ENCODE measurements around the gene INSIG2.

The INSIG2 gene

GRCh38 chr2:118065921-118066511 lies 22.3 kb upstream of the INSIG2 start:
- no peak for TF ChIP-seq POLR2AphosphoS5 (IDR thresholded peaks at IDR 0.05; ENCODE audit: low read depth, low read length)

- TF ChIP-seq POLR2AphosphoS5 (IDR thresholded peaks at IDR 0.05; ENCODE audit: low read depth, low read length), result no peak
- TF ChIP-seq TAF1 (IDR thresholded peaks at IDR 0.05; ENCODE audit: borderline replicate concordance, insufficient read depth, low read length), result no peak
- no peak for TF ChIP-seq SIN3A (IDR thresholded peaks at IDR 0.05; ENCODE audit: borderline replicate concordance, insufficient read depth, low read length)
- TF ChIP-seq REST (IDR thresholded peaks at IDR 0.05; ENCODE audit: insufficient read depth in 1 of 2, low read depth in 2 of 2, low read length in 2 of 2), result no peak
- no peak for TF ChIP-seq FOXP2 (optimal IDR thresholded peaks at IDR 0.05; ENCODE audit: borderline replicate concordance, extremely low read depth, extremely low read length, insufficient read depth)
These were observed 10.5 kb upstream of the INSIG2 start for GRCh38 chr2:118077636-118078247.

- TF ChIP-seq POLR2AphosphoS5 (IDR thresholded peaks at IDR 0.05; ENCODE audit: low read depth, low read length) (no peak), FOXP2 (optimal IDR thresholded peaks at IDR 0.05; ENCODE audit: borderline replicate concordance, extremely low read depth, extremely low read length, insufficient read depth) (no peak), REST (IDR thresholded peaks at IDR 0.05; ENCODE audit: insufficient read depth in 1 of 2, low read depth in 2 of 2, low read length in 2 of 2) (no peak)
These were observed 9.5 kb upstream of the INSIG2 start for GRCh38 chr2:118078734-118079133.

- TF ChIP-seq POLR2AphosphoS5 (IDR thresholded peaks at IDR 0.05; ENCODE audit: low read depth, low read length), result no peak
- TF ChIP-seq REST (IDR thresholded peaks at IDR 0.05; ENCODE audit: insufficient read depth in 1 of 2, low read depth in 2 of 2, low read length in 2 of 2), result no peak
- no peak for TF ChIP-seq SIN3A (IDR thresholded peaks at IDR 0.05; ENCODE audit: borderline replicate concordance, insufficient read depth, low read length)
- TF ChIP-seq TAF1 (IDR thresholded peaks at IDR 0.05; ENCODE audit: borderline replicate concordance, insufficient read depth, low read length), result no peak
- TF ChIP-seq FOXP2 (optimal IDR thresholded peaks at IDR 0.05; ENCODE audit: borderline replicate concordance, extremely low read depth, extremely low read length, insufficient read depth), result no peak
These were observed 3.7 kb upstream of the INSIG2 start for GRCh38 chr2:118084491-118085089.

- TF ChIP-seq SIN3A (IDR thresholded peaks at IDR 0.05; ENCODE audit: borderline replicate concordance, insufficient read depth, low read length) (no peak), POLR2AphosphoS5 (IDR thresholded peaks at IDR 0.05; ENCODE audit: low read depth, low read length) (no peak), REST (IDR thresholded peaks at IDR 0.05; ENCODE audit: insufficient read depth in 1 of 2, low read depth in 2 of 2, low read length in 2 of 2) (no peak), TAF1 (IDR thresholded peaks at IDR 0.05; ENCODE audit: borderline replicate concordance, insufficient read depth, low read length) (no peak), FOXP2 (optimal IDR thresholded peaks at IDR 0.05; ENCODE audit: borderline replicate concordance, extremely low read depth, extremely low read length, insufficient read depth) (no peak)
These were observed 2.9 kb upstream of the INSIG2 start for GRCh38 chr2:118085173-118086023.

Data from PFSK-1 (cell line).